C1 segment of cervical spinal cord (tissue), 14 donors: ENCODE measurements around the gene PPP2R5D.
A peak's percentile ranks its signal among the peaks of the same experiment; 100 is the strongest.
"Not testable (repeated sequence)": the region's sequence is repeated elsewhere in the genome, so short reads cannot be mapped to it uniquely, and the experiment has no call there.

ENCODE experiments used
- DNase-seq, 14 donors: peaks; one replicate each; lab custom pipeline; 2025; lab: John Stamatoyannopoulos, UW

PPP2R5D gene

DNA sequence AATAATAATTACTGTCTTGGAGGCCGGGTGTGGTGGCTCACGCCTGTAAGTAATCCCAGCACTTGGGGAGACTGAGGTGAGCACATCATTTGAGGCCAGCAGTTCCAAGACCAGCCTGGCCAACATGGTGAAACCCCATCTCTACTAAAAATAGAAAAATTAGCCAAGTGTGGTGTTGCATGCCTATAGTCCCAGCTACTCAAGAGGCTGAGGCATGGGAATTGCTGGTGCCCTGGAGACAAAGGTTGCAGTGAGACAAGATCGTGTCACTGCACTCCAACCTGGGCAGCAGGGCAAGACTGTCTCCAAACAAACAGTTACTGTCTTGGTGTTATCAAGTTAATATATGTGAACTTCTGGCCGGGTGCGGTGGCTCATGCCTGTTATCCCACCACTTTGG lies 42.0 kb downstream of the PPP2R5D start:
- no peak for DNase-seq

- DNase-seq: no peak
Measured at GRCh38 chr6:43029120-43029519, 44.8 kb downstream of the PPP2R5D start.

DNA sequence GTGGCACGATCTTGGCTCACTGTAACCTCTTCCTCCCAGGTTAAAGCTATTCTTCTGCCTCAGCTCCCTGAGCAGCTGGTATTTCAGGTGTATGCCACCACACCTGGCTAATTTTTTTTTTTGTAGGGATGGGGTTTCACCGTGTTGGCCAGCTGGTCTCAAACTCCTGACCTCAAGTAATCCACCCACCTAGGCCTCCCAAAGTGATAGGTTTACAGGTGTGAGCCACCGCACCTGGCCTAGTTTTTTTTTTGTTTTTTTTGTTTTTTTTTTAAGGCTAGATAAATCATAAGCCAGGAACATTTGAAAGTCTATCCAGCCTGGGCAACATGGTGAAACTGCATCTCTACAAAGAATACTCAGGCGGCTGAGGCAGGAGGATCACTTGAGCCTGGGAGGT lies 48.0 kb downstream of the PPP2R5D start:
- DNase-seq: no peak

DNA sequence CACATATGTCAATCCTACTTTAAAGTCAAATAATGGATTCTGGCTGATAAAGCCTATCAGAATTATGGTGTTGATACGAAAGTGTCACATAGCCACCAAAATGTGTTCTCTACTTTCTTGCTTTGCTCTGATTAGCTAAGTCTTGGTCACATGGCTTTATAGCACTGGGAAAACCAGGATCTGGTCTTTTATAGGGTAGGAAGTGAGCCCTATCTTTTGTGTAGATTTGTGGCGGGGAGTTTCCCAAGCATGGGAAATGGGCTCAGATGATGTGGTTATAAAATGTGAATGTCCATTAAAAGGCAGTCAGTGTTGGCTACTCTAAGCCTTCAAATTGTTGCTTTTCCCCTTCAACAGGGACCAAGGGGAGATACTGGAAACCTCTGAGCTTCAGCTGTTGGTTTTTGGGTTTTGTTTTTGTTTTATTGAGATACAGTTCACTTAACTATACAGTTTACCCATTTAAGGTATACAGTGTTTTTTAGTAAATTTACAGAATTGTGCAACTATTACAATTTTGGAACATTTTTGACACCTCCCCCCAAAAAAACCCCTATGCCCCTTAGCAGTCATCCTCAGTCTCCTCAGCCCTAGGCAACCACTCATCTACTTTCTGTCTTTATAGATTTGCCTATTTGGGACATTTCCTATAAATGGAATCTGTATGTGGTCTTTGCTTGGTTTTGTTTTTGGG lies 49.3 kb downstream of the PPP2R5D start:
- no peak for DNase-seq

DNA sequence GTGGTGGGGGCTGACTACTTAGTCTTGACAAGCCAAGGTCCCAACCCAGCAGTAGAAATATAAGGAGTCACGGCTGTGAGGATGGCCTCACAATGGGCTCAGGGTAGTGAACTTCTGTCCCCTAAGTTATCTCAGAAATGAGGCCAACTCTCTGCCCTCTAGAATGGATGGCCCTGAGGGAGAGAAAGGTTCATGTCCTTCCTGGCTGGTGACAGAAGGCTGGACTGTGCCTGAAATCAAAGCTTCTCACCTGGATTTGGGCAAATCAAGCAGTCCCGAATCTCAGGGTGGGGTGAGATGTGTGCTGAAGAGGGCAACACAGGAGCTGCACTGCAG lies 49.8 kb downstream of the PPP2R5D start:
- DNase-seq: no peak

- DNase-seq: no peak
Measured at GRCh38 chr6:43035495-43036194, 51.3 kb downstream of the PPP2R5D start.

DNA sequence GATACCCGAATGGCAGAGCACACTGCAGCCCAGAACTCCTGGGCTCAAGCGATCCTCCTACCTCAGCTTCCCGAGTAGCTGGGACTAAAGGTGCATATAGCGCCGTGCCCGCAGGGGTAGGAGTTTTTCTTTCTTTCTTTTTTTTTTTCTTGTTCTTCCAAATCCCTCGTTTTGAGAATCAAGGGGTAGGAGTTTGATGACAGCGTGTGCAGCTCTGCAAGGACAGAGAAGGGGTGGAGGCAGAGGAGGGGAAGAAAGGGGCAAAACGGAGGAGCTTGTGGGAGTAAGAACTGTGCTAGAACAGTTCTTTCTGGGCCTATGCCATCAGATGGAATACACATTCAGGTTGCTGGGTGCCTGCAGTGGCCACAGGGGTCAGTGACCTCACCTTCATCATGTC lies 52.3 kb downstream of the PPP2R5D start:
- no peak for DNase-seq

DNA sequence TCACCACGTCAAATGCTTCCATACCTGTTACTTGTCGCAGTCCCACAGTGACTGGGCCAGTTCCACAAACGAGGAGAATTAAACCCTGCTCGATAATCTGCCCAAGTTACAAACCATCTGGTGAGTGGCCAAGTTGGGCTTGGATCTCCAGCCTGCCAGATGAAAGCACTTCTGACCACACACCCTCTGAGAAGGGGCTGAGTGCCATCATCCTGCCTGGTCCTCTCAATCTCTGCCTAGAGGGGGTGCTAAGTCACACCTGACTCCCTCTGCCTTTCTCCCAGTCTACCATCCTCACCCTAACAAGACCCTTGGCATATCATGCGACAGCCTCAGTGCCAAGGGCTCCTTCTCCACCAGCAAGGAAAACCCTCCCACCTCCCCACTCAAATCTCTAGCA lies 52.8 kb downstream of the PPP2R5D start:
- no peak for DNase-seq

- no peak for DNase-seq
Measured at GRCh38 chr6:43037706-43038105, 53.3 kb downstream of the PPP2R5D start.

DNA sequence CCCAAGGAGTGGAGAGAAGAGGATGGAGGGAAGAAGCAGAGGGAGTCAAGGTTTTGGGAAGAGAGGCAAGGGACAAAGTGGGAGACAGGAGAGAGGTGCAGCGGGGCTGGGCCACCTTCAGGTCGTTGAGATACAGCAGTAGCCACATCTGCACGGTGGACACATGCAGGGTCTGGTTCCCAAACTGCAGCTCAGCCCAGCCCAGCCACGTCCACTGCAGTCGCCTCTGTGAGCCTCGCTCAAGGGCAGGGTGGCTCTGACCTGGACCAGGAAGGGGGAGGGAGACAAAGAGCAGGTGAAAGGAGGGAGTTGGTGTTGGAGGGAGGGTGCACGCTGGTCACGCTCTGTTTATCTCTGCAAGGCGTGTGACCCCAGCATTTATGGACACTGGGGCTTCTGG lies 54.4 kb downstream of the PPP2R5D start:
- no peak for DNase-seq

DNA sequence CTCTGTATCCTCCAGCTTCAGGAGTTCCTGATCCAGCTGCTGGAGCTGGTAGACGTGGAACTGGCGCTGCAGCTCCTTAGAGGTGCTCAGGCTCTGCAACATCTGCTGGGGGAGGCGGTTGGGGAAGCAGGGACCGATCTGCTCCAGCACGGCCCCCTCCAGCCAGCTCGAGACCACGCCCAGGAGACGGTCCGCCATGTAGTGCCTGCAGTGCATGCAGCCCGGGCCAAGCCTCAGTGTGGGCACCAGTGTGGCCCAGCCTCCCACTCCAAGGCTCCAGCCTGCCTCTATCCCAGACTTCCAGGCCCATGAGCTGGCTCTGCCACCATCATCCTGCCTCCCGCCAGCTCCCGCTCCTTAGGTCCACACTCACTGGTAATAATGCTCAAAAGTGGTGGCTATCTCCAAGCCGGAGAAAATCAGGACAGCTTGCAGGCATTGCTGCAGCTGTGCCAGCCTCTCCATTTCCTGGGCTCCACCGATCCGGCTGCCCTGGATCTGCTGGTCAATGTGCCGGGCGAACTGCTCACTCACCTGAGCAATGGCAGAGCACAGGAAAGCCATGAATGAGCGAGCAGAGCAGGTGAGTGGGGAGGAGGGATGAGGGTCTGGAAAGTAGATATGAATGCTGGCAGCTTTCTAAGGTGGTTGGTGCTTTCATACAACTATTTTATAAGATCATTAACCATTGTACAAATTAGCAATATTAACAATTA lies 56.3 kb downstream of the PPP2R5D start:
- DNase-seq: peak in 1 of 14 donors; percentile 62

DNA sequence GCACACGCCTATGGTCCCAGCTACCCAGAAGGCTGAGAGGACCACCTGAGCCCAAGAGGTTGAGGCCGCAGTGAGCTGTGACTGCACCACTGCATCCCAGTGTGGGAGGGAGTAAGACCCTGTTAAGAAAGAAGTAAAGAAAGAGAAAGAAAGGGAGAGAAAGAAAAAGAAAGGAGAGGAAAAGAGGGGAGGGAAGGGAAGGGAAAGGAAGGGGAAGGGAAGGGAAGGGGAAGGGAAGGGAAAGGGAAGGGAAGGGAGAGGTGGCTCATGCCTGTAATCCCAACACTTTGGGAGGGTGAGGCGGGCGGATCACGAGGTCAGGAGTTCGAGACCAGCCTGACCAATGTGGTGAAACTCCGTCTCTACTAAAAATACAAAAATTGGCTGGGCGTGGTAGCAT lies 57.1 kb downstream of the PPP2R5D start:
- DNase-seq: not testable (repeated sequence)

DNA sequence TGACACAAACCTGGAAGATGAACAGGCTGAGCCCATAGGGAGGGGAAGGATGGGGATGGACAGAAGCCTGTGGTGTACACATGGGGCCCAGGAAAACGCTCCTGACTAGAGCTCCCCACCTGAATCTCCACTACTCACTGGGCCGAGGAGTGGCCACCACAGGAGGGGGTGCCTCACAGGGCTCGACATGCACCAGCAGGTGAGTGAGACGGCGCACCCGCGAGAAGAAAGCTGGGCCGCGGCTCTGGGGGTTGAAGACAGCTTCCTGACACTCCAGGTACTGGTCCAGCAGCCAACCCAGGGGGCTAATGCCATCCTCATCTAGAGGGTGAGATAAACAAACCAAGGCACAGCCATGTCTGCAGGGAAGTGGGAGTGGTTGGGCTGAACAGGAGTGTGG lies 58.9 kb downstream of the PPP2R5D start:
- no peak for DNase-seq

GRCh38 chr6:43045371-43045930 lies 61.1 kb downstream of the PPP2R5D start:
- peak in 1 of 14 donors; percentile 53 for DNase-seq

- DNase-seq: no peak
Measured at GRCh38 chr6:43047998-43048397, 63.6 kb downstream of the PPP2R5D start.

- DNase-seq: no peak
Measured at GRCh38 chr6:43050981-43051380, 66.6 kb downstream of the PPP2R5D start.

DNA sequence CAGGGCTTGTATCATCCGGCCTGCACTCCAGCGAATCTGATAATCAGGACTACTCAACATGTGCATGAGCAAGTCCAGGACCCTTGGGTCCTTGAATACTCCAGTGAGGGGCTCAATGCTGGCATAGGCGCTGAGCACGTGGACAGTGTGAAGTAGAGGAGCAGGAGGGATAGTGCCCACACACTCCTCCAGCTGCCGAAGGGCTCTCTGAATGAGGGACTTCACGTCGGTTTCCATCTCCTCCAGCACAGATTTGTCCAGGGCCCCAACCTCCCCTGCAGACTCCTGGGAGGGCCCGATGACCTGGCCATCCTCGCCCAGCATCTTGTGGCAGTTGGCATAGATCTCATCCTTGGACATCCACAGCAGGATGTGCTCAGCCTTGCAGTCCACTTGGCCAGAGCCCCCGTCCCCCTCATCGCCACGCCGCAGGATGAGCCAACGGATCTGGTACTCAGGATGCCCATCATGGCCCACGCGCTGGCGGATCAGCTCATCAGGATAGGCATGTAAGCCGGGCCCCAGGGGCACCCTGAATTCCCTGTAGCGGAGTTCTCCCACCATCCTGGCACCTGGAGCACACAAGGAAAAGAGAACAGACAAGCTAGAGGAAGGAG lies 68.0 kb downstream of the PPP2R5D start:
- DNase-seq: no peak

GRCh38 chr6:43052842-43053544 lies 68.6 kb downstream of the PPP2R5D start:
- DNase-seq: peak in 1 of 14 donors; percentile 44

- DNase-seq: peak in 12 of 14 donors; percentile 8 to 91 (median 54)
Measured at GRCh38 chr6:43053545-43054205, 69.3 kb downstream of the PPP2R5D start, which contains the start of gene CUL7. Gene CUL7, minus strand, starts transcription at chr6:43053851. Its CDS starts 1,063 bp downstream, at chr6:43052788.

GRCh38 chr6:43054206-43054943 lies 70.0 kb downstream of the PPP2R5D start:
- DNase-seq: no peak
